HG03439 (cell line): ENCODE measurements around the gene HS3ST3A1.
"Not testable (repeated sequence)": the region's sequence is repeated elsewhere in the genome, so short reads cannot be mapped to it uniquely, and the experiment has no call there.

Source experiments
- ATAC-seq: cut with Tn5 transposase; IDR thresholded peaks from one replicate; pipeline ENCODE4 v1.9.1; 2021; ENCODE audit warnings: mild to moderate bottlenecking, moderate library complexity; ENCODE audit not compliant: unreplicated experiment

Gene HS3ST3A1

DNA sequence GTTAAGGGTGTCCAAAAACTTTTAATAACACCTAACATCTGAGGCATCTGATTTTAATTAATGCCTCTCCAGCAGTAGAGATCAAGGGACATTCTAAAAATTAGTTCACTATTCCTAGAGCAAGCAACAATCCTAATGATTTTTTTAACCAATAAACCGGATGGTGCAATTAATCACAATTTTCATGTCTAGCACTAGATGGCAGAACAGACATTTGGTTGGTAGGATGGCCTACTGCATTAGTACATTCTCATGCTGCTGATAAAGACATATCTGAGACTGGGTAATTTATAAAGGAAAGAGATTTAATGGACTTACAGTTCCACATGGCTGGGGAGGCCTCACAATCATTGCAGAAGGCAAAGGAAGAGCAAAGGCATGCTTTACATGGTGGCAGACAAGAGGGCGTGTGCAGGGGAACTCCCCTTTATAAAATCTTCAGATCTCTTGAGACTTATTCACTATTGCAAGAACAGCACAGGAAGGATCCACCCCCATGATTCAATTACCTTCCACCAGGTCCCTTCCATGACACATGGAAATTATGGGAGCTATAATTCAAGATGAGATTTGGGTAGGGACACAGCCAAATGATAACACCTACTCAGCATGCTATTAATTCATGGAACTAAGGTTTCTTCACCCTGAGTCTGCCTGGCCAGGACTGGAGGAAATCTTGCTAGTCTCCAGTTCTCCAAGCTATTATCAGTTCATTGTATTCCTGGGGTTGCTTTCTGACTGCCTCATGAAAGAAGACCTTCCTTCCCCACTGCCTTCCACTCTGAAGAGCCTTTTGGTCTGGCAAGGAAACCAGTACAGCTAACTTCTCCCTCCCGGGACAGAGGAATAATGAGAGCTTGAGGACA is 24.8 kb downstream of the HS3ST3A1 start:
- no peak for ATAC-seq

DNA sequence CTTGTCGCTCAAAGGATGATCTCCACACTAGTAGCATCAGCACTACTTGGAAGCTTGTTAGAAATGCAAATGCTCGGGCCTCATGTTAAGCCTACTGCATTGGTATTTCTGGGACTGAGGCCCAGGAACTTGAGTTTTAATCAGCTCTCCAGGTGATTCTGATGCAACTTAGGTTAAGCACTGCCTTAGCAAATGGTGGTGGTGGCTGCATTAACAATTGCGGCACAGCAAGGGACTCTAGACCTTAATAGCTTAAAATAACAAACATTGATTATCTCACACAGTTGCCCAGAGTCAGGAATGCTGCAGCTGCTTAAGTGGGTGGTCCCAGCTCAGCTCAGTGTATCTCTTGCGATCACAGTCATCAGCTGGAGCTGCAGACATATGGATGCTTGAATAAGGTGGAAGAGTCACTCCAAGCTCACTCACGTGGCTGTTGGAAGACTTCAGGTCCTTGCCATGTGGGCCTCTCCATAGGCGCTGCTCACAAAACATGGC is 25.8 kb downstream of the HS3ST3A1 start:
- no peak for ATAC-seq

DNA sequence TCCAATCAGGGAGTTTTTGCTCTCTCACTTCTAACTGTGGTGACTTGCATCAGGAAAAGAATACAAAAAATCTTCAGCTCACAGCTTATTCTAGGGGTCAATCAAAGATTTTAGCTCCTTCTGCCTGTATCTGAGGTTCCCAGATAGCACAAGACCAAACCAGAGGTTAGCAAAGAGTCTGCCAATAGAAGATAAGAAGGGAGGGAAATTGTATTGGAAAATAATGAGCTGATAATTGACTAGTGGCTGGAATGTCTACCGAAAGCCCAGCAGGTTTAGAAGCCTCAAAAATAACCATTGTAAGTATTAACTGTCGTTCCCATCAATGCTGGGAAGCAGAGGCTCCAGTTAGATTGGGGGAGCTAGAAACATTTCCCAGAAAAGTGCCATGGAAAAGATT is 26.3 kb downstream of the HS3ST3A1 start:
- no peak for ATAC-seq

DNA sequence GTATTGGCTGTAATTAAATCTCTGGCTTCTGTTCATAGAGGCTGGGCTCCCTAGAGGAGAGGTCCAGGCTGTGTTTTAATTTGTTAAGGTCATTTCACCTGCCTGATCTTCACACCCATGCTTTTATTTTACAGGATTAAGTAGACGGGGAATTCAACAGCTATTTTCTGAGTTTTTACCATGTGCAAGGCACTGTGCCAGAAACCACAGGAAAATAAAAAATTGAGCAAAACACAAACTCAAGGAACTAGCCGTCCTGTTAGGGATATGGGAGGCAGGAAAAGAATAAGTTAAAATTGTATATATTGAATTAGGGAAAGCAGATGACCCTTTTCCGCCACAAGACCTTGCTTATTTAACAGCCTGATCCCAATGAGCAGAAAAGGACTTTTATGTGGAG is 29.1 kb downstream of the HS3ST3A1 start:
- no peak for ATAC-seq

DNA sequence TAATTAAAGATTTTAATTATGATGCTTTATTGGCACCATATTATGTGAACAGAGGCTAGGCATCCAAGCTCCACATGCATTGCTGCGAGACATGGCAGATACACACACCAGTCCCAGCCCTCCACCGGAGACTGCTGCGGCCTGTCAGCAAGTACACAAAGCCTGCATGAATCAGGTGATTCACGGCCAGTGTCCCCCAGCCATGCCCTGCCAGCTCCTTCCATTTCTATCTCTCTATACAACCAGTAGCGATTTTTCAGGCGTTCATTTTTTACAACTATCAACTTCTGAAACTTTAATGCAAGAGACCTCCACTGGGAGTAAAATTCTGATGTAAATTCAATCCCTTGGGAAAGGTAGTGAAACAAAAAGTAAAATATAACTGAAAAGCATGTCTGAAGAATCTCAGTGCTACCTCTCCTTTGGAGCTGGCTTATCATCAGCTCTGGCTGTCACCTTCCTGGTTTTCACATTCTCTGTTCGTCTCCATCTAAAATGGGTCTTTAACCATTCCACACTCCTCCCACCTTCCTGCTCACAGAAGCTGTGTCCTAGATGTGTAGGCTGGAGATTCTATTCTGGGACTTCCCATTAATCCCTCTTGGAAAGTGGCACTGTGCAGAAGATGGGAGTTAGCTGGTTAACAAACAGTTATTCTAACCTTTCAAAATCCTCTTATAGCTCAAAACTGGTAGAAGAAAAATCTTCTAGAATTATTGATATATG is 32.2 kb downstream of the HS3ST3A1 start:
- no peak for ATAC-seq

DNA sequence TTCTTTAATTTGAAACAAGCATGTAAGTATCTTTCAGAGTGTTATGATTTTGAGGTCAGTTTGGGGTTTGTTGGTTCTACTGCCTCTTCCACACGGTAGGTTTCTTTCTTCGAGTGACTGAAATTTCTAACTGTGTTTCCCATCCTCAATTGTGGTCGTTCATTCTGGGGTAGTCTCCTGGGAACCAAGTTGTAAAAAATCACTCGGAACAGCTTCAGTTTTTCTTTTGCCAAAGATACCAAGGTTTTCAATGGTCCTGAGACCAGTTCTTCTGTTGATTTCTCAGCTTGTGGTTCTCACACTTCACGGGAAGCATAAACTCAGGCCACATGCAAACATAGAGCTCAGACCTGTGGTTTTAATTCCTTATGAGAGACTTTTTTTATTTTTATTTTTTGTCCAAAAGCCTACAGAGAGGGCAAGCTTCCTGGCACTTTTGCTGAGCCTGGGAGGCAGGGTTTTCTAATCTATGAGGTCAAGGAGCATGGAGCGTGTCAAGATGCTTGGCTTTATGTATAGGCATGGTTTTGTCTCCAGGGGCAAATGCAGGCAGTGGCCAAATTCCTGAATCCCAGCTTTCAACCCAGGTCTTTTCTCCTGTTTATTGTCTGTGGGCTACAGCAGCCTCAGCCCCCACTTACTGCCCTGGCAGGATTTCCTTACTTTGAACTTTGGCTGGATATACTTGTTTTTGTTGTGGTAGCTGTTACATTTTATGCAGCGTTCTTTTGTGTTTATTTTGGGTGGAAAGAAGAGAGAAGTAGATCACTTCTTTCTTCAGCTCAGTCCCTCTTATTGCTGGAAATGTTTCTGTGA is 32.9 kb downstream of the HS3ST3A1 start:
- ATAC-seq, result no peak

DNA sequence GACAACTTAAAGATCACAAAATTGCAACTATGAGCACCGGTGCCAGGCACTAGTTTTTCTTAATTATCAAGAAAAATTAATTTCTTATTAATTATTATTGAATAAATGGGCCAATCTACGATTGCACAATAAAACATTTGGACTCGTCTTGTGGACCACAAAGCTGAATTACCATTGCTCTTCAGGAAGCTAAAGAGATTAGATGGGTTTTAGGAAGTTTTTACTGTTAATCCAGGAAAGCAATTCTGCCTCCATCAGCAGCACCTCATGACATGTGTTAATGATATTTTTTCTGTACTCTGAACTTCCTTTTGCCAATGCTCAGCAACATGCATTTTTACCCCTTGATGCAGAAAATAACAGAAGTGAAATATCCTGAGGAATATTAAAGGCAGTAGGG is 37.9 kb downstream of the HS3ST3A1 start:
- no peak for ATAC-seq

DNA sequence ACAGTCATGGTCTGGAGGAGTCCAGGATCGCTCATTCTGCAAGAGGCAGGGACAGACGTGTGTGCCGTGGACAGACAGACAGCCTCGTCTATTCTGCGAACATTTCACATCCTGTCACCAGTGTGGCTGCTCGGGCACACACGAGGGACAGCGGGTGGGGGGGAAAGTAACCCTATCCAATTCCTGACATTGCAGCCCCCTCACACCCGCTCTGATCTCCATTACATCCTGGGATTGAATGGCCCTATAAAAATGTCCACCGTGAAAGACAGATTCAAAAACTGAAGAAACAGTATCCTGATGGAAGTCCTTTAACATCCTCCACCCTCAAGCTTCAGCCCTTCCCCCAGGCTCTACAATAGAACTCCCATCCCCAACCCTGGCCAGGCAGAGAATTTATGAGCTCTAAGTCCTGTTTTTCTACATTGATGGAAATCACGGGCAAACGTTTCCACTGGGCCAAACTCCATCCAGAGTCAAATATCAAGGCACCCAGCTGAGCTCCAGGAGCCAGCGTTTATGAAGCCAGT is 39.4 kb downstream of the HS3ST3A1 start:
- no peak for ATAC-seq

DNA sequence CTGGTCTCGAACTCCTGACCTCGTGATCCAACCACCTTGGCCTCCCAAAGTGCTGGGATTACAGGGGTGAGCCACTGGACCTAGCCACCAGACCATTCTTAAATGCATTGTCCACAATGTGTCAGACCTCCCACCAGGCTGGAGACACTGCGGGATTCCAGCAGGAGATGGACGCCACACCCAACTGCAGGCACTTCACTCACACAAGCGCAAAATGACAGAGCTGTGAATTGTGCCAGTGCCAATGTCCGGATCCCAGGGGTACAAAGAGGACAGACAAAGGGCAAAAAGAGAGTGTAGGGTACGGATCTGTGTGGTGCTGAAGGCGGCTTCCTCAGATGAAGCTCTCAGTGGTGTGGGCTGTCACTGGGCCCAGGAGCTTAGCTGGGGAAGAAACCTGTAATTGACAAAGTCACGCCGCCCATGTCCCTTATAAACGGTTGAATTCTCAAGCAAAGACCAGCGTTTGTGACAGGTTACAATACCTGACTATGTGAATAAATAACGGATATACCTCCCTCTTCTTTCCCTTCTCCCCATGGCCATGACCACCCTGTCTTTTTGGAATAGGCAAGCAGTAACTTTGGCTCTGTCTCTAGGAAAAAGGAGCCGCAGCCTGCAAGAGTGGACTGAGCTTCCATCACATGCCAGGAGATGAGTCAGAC is 40.0 kb downstream of the HS3ST3A1 start:
- ATAC-seq, result no peak

DNA sequence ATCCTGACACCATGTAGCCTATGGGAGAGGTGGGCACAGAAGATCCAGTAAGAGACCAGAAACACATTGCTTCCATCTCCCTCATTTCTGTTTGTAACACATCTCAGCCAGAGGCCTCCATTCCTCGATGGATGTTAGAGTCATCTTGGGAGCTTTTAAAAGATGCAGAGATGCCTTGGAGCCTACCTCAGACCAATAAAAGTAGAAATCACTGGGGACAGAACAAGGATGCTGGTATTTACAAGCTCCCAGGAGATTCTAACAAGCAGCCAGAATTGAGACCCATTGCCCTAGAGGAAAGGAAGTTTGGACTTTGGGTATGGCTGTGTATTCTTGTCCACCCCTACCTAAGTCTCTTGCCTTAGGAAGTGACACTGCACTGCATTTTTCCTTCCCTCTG is 40.8 kb downstream of the HS3ST3A1 start:
- ATAC-seq, result no peak

DNA sequence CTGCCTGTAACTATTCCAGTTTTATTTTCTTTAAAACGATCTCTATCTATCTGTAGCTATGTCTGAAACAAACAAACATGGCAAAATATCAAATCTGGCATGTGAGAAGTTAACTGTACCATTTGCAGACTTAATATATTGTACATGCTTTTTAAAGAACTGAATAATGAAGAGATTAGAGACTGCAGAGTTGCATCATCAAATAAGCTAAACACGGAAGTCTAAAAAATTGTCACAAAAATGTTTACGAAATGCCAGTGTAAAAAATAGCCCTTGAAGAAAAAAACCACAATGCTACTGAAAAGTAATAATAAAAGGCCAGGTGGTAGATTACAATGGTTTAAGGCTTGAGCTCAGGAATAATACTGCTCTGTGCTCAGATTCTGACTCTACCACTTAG is 43.1 kb downstream of the HS3ST3A1 start:
- ATAC-seq, result no peak

DNA sequence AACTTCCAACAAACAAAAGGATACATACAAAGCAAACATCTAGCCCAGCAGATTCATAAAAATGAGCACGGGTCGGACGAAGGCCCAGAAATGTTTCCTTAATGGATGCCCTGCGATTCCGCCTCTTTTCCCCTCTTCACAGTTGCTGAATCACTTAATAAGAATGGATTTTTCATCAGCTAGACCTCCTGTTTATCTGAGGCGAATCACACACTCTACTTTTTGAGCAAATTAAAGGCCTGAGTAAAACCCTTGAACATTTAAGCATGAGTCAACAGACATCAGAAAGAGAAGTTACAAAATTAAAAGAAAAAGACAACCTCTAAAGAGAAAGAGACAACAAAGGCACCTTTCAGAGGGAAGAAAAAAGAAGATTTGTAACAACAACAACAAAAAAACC is 44.7 kb downstream of the HS3ST3A1 start:
- no peak for ATAC-seq

DNA sequence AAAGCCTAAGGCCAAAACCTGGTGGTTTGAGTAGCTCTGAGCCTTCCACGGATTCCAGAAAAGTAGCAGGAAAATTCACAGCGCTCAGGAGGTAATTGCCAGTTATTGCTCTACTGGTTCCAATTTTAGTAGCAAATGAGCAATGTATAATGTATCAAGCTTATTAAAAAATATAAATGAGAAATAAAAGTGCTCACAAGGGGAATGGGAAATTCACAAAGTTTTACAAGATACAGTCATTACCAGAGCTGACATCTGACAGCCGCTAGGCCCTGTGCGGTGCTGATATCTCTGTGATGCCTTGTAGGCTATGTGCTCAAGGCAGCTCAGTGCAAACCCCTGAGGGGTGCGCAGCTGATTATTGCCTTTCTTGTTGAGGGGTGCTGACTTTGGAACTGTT is 47.5 kb downstream of the HS3ST3A1 start:
- ATAC-seq, result no peak

DNA sequence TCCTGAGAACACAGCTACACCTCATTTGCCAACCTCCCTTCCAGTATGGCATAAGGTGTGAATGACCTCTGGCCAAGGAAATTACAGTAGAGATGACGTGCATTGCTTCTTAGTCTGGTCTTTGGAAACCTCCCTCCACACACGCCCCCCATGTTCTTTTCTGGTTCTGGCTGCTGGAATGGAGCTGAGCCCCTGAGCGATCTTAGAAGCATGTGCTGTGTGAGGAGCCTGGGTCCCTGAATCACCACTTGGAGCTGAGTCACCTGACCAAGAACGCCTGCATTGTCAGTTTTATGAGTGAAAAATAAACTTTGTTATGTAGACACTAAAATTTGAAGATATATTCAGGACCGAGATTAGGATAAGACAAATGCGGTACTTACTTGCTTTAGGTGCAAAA is 51.4 kb downstream of the HS3ST3A1 start:
- no peak for ATAC-seq

DNA sequence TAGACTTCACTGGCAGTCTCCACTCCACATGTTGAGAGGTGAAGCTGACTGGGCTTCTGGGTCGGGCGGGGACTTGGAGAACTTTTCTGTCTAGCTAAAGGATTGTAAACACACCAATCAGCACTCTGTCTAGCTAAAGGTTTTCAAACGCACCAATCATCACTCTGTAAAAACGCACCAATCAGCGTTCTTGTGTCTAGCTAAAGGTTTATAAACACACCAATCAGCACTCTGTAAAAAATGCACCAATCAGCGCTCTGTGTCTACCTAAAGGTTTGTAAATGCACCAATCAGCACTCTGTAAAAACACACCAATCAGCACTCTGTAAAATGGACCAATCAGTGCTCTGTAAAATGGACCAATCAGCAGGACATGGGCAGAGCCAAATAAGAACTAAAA is 53.2 kb downstream of the HS3ST3A1 start:
- ATAC-seq, result not testable (repeated sequence)

DNA sequence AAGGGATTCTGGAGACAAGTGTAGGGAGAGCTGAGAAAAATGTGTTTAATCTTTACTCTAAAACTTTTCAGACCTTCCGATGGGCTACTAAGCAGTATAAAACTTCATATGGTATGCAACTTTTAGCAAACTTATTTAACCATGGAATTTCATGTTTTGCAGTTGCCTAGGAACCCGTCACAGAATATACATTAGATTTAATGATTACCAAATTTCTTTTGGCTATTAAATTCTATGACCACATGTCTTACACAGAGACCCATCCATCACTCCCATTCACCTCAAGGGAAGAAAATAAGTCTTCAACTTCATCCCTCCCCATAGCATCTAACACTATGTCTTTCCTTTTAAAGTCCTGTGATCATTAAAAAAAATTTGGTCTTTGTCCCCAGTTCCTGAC is 54.9 kb downstream of the HS3ST3A1 start:
- no peak for ATAC-seq

DNA sequence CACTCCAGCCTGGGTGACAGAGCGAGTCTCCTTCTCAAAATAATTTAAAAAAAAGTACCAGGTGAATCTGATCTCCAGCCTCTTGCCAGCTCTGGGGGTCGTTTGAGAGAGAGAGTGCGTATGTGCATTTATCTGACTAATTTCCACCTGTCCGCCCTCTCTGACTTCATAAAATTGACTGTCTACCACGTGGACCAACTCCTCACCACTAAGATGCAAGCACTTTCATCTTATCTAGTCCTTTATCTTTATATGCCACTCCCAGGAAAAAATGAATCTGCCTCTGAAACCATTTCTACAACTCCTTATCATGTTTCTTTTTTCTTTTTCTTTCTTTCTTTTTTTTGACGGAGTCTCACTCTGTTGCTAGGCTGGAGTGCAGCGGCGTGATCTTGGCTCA is 55.8 kb downstream of the HS3ST3A1 start:
- no peak for ATAC-seq

DNA sequence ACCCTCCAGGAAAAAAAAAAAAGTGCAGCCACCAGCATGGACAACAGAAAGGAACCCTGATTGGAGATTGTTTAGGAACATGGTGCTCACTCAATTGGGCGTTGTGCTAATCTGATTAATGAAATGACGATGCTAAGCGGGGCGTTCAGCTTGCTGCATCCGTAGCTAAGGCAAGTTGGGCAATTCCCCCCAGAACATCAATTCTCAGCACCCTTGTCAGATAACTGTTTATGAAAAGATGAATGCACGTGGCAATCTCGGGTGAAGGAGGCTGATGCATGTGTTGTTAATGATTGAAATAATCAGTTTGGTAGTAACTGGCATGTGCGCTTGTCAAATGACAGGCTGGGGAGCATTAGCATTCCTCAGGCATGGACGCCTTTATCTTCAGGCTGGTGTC is 57.0 kb downstream of the HS3ST3A1 start:
- ATAC-seq, result no peak

DNA sequence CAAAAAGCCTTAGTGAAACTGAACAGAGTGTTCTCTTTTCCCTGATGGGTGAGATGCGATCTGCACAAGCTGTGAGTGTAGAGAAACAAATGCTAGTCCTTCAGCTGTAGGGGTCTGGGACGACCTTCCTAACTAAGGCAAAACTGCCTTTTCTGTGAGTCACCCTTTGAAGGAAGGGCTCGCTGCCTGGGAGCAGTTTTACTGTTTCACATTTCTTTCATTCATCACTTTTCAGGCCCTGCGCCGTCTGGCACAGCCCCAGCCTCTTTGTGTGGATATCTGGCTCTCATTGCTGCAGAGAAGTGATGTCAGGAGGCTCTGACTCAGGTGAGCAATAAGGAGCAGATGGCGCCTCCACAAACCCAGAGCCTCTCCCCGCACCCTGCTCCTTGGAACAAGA is 57.4 kb downstream of the HS3ST3A1 start:
- no peak for ATAC-seq

DNA sequence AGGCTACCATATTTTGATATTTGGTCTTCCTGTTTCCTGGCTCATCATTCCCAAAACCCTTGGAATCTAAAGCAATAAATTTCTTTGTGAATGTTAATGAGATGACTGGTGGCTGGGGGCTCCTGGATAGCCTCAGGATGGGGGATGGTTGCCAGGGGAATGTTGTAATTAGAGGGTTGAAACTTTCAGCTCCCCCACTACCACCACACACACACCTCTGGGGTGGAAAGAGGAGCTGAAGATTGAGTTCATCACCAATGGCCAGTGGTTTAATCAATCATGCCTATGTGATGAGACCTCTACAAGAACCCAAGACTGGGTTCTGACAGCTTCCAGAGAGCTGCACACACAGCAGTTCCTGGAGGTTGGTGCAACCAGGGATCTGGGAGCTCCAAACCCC is 59.1 kb downstream of the HS3ST3A1 start:
- no peak for ATAC-seq
